Kidney epithelial cell (primary cell): ENCODE data around the gene DSCAM. TPM values are rescaled to one million over a fixed set of nuclear protein-coding genes. Genes with fewer than 3 reads are reported as not detected.

ENCODE experiments used
- DNase-seq: peaks from one replicate; pipeline ENCODE4 v3.0.0-alpha.2; 2010; ENCODE audit warnings: low read depth
- H3K27me3 ChIP-seq: 2 replicates; pipeline ENCODE4 v1.6.0; 2011; ENCODE audit warnings: low read length; ENCODE audit not compliant: control insufficient read depth, insufficient read depth
- H3K36me3 ChIP-seq: 2 replicates; pipeline ENCODE4 v1.5.1; 2011; ENCODE audit warnings: low read length; ENCODE audit not compliant: control insufficient read depth, insufficient read depth
- H3K4me3 ChIP-seq: 2 replicates; pipeline ENCODE4 v1.5.1; 2011; ENCODE audit warnings: low read depth, mild to moderate bottlenecking, control low read depth, low read length
- total RNA-seq: library from RNA; depleted of rRNA; stranded (reverse); fragments of >200 nt; gene quantifications from 2 replicates; pipeline ENCODE4 v1.2.3, GENCODE V29; 2015
- TF ChIP-seq, protein P1 (sequence below): IDR thresholded peaks from 2 replicates; pipeline ENCODE4 v1.5.1; 2011; ENCODE audit warnings: mild to moderate bottlenecking, moderate library complexity, low read length, control low read depth, inconsistent platforms; ENCODE audit not compliant: insufficient read depth, poor library complexity, severe bottlenecking

The DSCAM gene
- total RNA-seq, 1 donor from 2014 or later, result 0.21 TPM

DNA sequence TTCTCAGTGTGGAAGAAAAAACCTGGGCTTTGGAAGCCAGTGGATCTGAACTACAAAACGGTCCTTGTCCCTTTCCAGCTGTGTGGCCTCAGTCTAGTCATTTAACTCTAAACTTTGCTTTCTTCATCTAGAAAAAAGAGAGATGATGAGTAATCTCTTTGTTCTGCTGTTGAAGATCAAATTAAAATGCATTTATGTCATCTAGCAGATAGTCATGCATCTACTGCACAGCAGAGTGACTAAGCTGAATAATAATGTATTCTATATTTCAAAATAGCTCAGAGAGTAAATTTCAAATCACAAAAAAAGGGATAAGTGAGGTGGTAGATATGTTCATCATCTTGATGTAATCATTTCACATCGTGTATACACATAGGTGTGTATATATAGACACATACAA is 473.2 kb downstream of the DSCAM start:
- no peak for DNase-seq
- no peak overlapping the region for H3K4me3 ChIP-seq
- no peaks in the 10 kb centered on the region for H3K36me3 ChIP-seq
- no peaks in the 10 kb centered on the region for H3K27me3 ChIP-seq
- TF ChIP-seq, protein P1, sequence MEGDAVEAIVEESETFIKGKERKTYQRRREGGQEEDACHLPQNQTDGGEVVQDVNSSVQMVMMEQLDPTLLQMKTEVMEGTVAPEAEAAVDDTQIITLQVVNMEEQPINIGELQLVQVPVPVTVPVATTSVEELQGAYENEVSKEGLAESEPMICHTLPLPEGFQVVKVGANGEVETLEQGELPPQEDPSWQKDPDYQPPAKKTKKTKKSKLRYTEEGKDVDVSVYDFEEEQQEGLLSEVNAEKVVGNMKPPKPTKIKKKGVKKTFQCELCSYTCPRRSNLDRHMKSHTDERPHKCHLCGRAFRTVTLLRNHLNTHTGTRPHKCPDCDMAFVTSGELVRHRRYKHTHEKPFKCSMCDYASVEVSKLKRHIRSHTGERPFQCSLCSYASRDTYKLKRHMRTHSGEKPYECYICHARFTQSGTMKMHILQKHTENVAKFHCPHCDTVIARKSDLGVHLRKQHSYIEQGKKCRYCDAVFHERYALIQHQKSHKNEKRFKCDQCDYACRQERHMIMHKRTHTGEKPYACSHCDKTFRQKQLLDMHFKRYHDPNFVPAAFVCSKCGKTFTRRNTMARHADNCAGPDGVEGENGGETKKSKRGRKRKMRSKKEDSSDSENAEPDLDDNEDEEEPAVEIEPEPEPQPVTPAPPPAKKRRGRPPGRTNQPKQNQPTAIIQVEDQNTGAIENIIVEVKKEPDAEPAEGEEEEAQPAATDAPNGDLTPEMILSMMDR, result no peak

GRCh38 chr21:40372506-40372905 is 474.5 kb downstream of the DSCAM start:
- no peak overlapping the region for H3K4me3 ChIP-seq
- no peak for DNase-seq
- TF ChIP-seq, protein P1, result no peak
- no peaks in the 10 kb centered on the region for H3K36me3 ChIP-seq
- no peaks in the 10 kb centered on the region for H3K27me3 ChIP-seq

DNA sequence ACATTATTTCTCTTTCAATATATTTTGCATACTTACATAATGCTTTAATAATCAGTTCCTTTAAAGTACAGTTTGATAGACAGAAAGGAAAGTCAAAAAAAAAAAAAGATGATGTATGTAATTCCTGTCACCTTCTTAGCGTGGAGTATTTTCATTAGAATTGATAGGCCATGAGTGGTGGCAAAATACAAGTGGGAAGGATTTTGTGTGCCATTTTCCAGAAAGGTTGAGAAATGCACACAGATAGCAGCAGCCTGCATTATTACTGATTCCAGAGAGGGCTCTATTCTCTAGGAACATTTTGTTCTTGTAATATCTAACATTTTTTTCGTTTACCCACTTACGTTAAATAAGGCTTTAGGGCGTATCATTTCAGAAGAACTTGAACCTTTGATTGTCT is 475.6 kb downstream of the DSCAM start:
- H3K36me3 ChIP-seq, result no peaks in the 10 kb centered on the region
- DNase-seq, result no peak
- TF ChIP-seq, protein P1, result no peak
- no peak overlapping the region for H3K4me3 ChIP-seq
- H3K27me3 ChIP-seq, result no peaks in the 10 kb centered on the region

DNA sequence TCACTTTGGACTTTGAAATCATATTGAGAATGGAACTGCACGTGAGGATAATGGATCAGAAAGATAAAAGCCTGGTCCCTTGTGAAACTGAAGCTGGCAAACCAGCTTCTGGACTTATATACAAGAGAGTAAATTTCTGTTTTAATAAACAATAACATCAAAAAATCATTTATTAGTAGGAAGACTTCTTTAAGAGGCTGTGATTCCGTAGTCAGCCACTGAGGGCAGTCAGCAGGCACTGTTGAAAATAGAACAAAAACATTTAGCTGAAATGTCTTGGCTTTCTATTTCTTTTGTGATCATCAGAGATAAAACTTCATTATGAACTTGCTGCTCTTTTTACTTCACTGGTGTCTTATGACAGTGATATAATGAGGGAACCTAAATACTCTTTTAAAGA is 490.3 kb downstream of the DSCAM start:
- TF ChIP-seq, protein P1, result no peak
- H3K27me3 ChIP-seq, result no peaks in the 10 kb centered on the region
- H3K36me3 ChIP-seq, result no peaks in the 10 kb centered on the region
- no peak for DNase-seq
- H3K4me3 ChIP-seq, result no peak overlapping the region

GRCh38 chr21:40355076-40355475 is 491.9 kb downstream of the DSCAM start:
- TF ChIP-seq, protein P1, result no peak
- DNase-seq, result no peak
- H3K27me3 ChIP-seq, result no peaks in the 10 kb centered on the region

DNA sequence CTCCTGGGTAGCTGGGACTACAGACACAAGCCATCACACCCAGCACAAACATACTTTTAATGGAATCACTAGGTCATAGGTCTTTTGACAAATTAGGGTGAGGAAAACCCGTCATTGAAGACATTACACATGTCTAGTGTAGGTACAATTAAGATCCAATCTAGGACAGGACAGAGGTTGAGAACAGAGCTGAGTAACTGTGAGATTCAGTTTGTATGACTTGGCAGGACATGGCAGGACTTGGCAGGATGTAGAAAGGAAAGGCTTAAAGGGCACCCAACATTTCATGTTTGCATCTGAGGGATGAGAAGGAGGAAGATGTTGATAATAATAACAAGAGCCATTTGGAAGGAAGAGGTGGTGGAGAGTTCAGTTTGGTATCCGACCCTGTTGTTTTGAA is 496.0 kb downstream of the DSCAM start:
- DNase-seq, result no peak

More at GRCh38 chr21:40355076-40355475, 491.9 kb downstream of the DSCAM start:
- Histone ChIP-seq H3K36me3 (no peaks in the 10 kb centered on the region), H3K4me3 (no peak overlapping the region)

More for the DNA sequence above, 496.0 kb downstream of the DSCAM start:
- TF ChIP-seq, protein P1, result no peak
- H3K4me3 ChIP-seq, result no peak overlapping the region
- H3K27me3 ChIP-seq, result no peaks in the 10 kb centered on the region
- H3K36me3 ChIP-seq, result no peaks in the 10 kb centered on the region
